ENCODE data around the gene OBSCN.

Gene OBSCN

GRCh38 chr1:228361314-228362140 is 153.7 kb downstream of the OBSCN start:
- no peak overlapping the region for H3K27ac ChIP-seq
- TF ChIP-seq ZFX (IDR thresholded peaks at IDR 0.05) (no peak), CTCF (conservative IDR thresholded peaks at IDR 0.05) (no peak)

- TF ChIP-seq ZFX (IDR thresholded peaks at IDR 0.05) (no peak), CTCF (conservative IDR thresholded peaks at IDR 0.05) (no peak)
- no peak overlapping the region for H3K27ac ChIP-seq
These were observed 154.5 kb downstream of the OBSCN start for GRCh38 chr1:228362141-228362883.

- H3K27ac ChIP-seq: no peak overlapping the region
- no peak for TF ChIP-seq CTCF (conservative IDR thresholded peaks at IDR 0.05)
- TF ChIP-seq ZFX (IDR thresholded peaks at IDR 0.05): no peak
These were observed 155.1 kb downstream of the OBSCN start for GRCh38 chr1:228362884-228363450.

- no peak for TF ChIP-seq CTCF (conservative IDR thresholded peaks at IDR 0.05)
- no peak for TF ChIP-seq ZFX (IDR thresholded peaks at IDR 0.05)
These were observed 155.8 kb downstream of the OBSCN start for GRCh38 chr1:228363686-228364067.

GRCh38 chr1:228364068-228364705 is 156.3 kb downstream of the OBSCN start:
- no peak for TF ChIP-seq CTCF (conservative IDR thresholded peaks at IDR 0.05)
- TF ChIP-seq ZFX (IDR thresholded peaks at IDR 0.05): no peak
- H3K27ac ChIP-seq: no peak overlapping the region

More at GRCh38 chr1:228363686-228364067, 155.8 kb downstream of the OBSCN start:
- H3K27ac ChIP-seq: no peak overlapping the region

- TF ChIP-seq ZFX (IDR thresholded peaks at IDR 0.05) (no peak), CTCF (conservative IDR thresholded peaks at IDR 0.05) (no peak)
- H3K27ac ChIP-seq: no peak overlapping the region
These were observed 156.9 kb downstream of the OBSCN start for GRCh38 chr1:228364706-228365213.

All from C4-2B (cell line).